22Rv1 (cell line): Measurements from ENCODE around the gene MIS18A.
"Not testable (repeated sequence)": the region's sequence is repeated elsewhere in the genome, so short reads cannot be mapped to it uniquely, and the experiment has no call there.

Source experiments
- H3K27ac ChIP-seq: fragments of 450-650 bp; 2 replicates; pipeline ENCODE4 v1.5.1; 2017
- CTCF ChIP-seq: fragments of 450-650 bp; IDR thresholded peaks from 2 replicates; pipeline ENCODE4 v1.5.1; 2017; ENCODE audit warnings: mild to moderate bottlenecking
- ZFX ChIP-seq: fragments of 450-650 bp; IDR thresholded peaks from 2 replicates; pipeline ENCODE4 v1.6.1; 2017; ENCODE audit warnings: antibody characterized with exemption, borderline replicate concordance

The MIS18A gene

GRCh38 chr21:32270748-32271147 lies 8.1 kb downstream of the MIS18A start:
- no peak overlapping the region for H3K27ac ChIP-seq
- TF ChIP-seq CTCF (no peak), ZFX (no peak)

GRCh38 chr21:32265321-32265720 lies 13.5 kb downstream of the MIS18A start:
- not testable (repeated sequence) for H3K27ac ChIP-seq

GRCh38 chr21:32261929-32262328 lies 16.9 kb downstream of the MIS18A start:
- TF ChIP-seq ZFX, result no peak
- TF ChIP-seq CTCF, result no peak
- no peak overlapping the region for H3K27ac ChIP-seq

GRCh38 chr21:32260130-32260529 lies 18.7 kb downstream of the MIS18A start:
- TF ChIP-seq ZFX (no peak), CTCF (no peak)
- H3K27ac ChIP-seq, result no peak overlapping the region

- H3K27ac ChIP-seq, result not testable (repeated sequence)
These were observed 20.1 kb downstream of the MIS18A start for GRCh38 chr21:32258786-32259048.

- no peak overlapping the region for H3K27ac ChIP-seq
- peak; percentile 82 for TF ChIP-seq CTCF
- TF ChIP-seq ZFX, result no peak
These were observed 20.7 kb downstream of the MIS18A start for GRCh38 chr21:32257962-32258785.

- H3K27ac ChIP-seq, result no peak overlapping the region
- TF ChIP-seq CTCF, result no peak
- no peak for TF ChIP-seq ZFX
These were observed 21.8 kb downstream of the MIS18A start for GRCh38 chr21:32256873-32257620.

GRCh38 chr21:32256251-32256650 lies 22.6 kb downstream of the MIS18A start:
- no peak overlapping the region for H3K27ac ChIP-seq
- TF ChIP-seq CTCF (no peak), ZFX (no peak)
